HepG2 (cell line): ENCODE measurements around the gene MADD. TPM values are rescaled to one million over a fixed set of nuclear protein-coding genes. Genes with fewer than 3 reads are reported as not detected.

ENCODE experiments used
- ATAC-seq: fragments of 200-7000 bp; cut with Tn5 transposase; 3 replicates; pipeline ENCODE4 v1.9.1; 2020; ENCODE audit warnings: mild to moderate bottlenecking, moderate library complexity
- BruUV-seq: library from RNA; stranded (reverse); fragments of 400-500 nt; replicated peaks from 2 replicates; lab custom pipeline; 2021; lab: Mats Ljungman, UMichigan
- CTCF ChIA-PET: fragments of 300-600 bp; formaldehyde crosslinking; extraction: SDS; loops from one replicate; lab custom pipeline; 2021; ENCODE audit warnings: low total read pairs, inconsistent platforms, low intra/inter-chr PET ratio; lab: Yijun Ruan, JAX
- POLR2A ChIA-PET: fragments of 350-600 bp; sonication (Branson Sonifier 250); formaldehyde crosslinking; loops from one replicate; lab custom pipeline; 2020; ENCODE audit warnings: antibody characterized with exemption, inconsistent platforms; lab: Yijun Ruan, JAX
- DNase-seq: peaks from one replicate; pipeline ENCODE4 v3.0.0-alpha.2; 2015; ENCODE audit warnings: low spot score
- FAIRE-seq: peaks from 3 replicates; lab custom pipeline; 2011; peaks lifted over from hg19 to GRCh38; lab: Jason Lieb, UNC
- H2AFZ ChIP-seq: one replicate; pipeline ENCODE4 v1.6.1; 2011; ENCODE audit warnings: low read length, inconsistent platforms
- H3K27ac ChIP-seq: fragments of 300-600 bp; 3 replicates; pipeline ENCODE4 v1.8.0; 2011; ENCODE audit warnings: mixed run types, mild to moderate bottlenecking, mixed read lengths, low read length, inconsistent platforms; ENCODE audit not compliant: insufficient read depth; ENCODE audit errors: extremely low read length
- H3K27me3 ChIP-seq, 2 experiments: fragments of 200-600 bp in 1 of 2; 2 replicates in 1 of 2; 3 replicates in 1 of 2; pipeline versions ENCODE4 v1.6.0 to v1.8.0; 2011; ENCODE audit warnings: low read length in 2 of 2, mild to moderate bottlenecking in 2 of 2, moderate library complexity in 2 of 2, inconsistent platforms in 1 of 2; ENCODE audit not compliant: insufficient read depth in 2 of 2, control insufficient read depth in 1 of 2
- H3K36me3 ChIP-seq, 2 experiments: fragments of 200-600 bp in 1 of 2; replicated peaks in 1 of 2; 2 replicates in 1 of 2; 3 replicates in 1 of 2; pipeline versions ENCODE4 v1.5.1 to v1.8.0; 2011; ENCODE audit warnings: low read length in 2 of 2, inconsistent platforms in 1 of 2; ENCODE audit not compliant: insufficient read depth in 2 of 2, control insufficient read depth in 1 of 2
- H3K4me1 ChIP-seq: 2 replicates; pipeline ENCODE4 v1.5.1; 2012; ENCODE audit warnings: low read length, inconsistent platforms; ENCODE audit not compliant: insufficient read depth
- H3K4me2 ChIP-seq: 2 replicates; pipeline ENCODE4 v1.6.0; 2011; ENCODE audit warnings: low read depth, low read length, inconsistent platforms
- H3K4me3 ChIP-seq, 3 experiments: fragments of 200-600 bp in 1 of 3; sonication (generic), shearing (Covaris generic) in 1 of 3; replicated peaks in 1 of 3; 2 replicates each; pipeline ENCODE4 v1.5.1; 2011 to 2016; ENCODE audit warnings: low read length in 3 of 3, inconsistent platforms in 2 of 3, low read depth in 2 of 3, mild to moderate bottlenecking in 2 of 3, control low read depth in 1 of 3, mixed read lengths in 1 of 3; ENCODE audit not compliant: insufficient read depth in 1 of 3
- H3K79me2 ChIP-seq: one replicate; pipeline ENCODE4 v1.6.1; 2011; ENCODE audit warnings: low read length, inconsistent platforms; ENCODE audit not compliant: insufficient read depth
- H3K9ac ChIP-seq: 2 replicates; pipeline ENCODE4 v1.6.0; 2011; ENCODE audit warnings: mild to moderate bottlenecking, low read depth, low read length, inconsistent platforms; ENCODE audit not compliant: insufficient read depth
- H3K9me3 ChIP-seq: 2 replicates; pipeline ENCODE4 v1.5.1; 2012; ENCODE audit warnings: mild to moderate bottlenecking, low read length
- H4K20me1 ChIP-seq: 2 replicates; pipeline ENCODE4 v1.6.0; 2011; ENCODE audit warnings: inconsistent platforms, mild to moderate bottlenecking, low read length, moderate library complexity; ENCODE audit not compliant: insufficient read depth
- CREB1 ChIP-seq, 2 experiments: fragments of 450-650 bp in 1 of 2; IDR thresholded peaks; 2 replicates each; pipeline ENCODE4 v1.6.1; 2016 to 2017; ENCODE audit warnings: control low read depth in 1 of 2, mild to moderate bottlenecking in 1 of 2, missing compliant biosample characterization in 1 of 2, missing genetic modification characterization in 1 of 2
- MEIS1 ChIP-seq: sonication (generic); formaldehyde crosslinking; IDR thresholded peaks from 2 replicates; pipeline ENCODE4 v1.9.0; 2021; ENCODE audit warnings: mild to moderate bottlenecking, missing genetic modification reagents, moderate library complexity, borderline replicate concordance
- ZMYM3 ChIP-seq: sonication (generic); formaldehyde crosslinking; IDR thresholded peaks from 2 replicates; pipeline ENCODE4 v1.5.1; 2020; ENCODE audit warnings: mild to moderate bottlenecking, missing genetic modification reagents
- ZNF629 ChIP-seq: sonication (generic); formaldehyde crosslinking; conservative IDR thresholded peaks from 2 replicates; pipeline ENCODE4 v1.5.0; 2020; ENCODE audit warnings: missing genetic modification reagents
- ZNF740 ChIP-seq: sonication (generic); formaldehyde crosslinking; IDR thresholded peaks from 2 replicates; pipeline ENCODE4 v1.4.0; 2020; ENCODE audit warnings: missing genetic modification reagents
- WGBS: methylation state at CpG from one replicate; pipeline ENCODE4 v1.1.6; 2017; ENCODE audit warnings: low lambda C conversion rate; 5-methylcytosine and 5-hydroxymethylcytosine counted together
- in situ Hi-C: cut with HindIII; loops from 2 replicates; pipeline ENCODE4 v1.10.0; 2017; ENCODE audit warnings: low pct_unique_long_range_greater_than_20kb; ENCODE audit not compliant: extremely low pct_ligation_motif_present
- intact Hi-C: fragments of 100-400 bp; cut with micrococcal nuclease; formaldehyde crosslinking; loops from one replicate; pipeline ENCODE4 v1.10.0; 2022; ENCODE audit not compliant: unreplicated experiment
- polyA plus RNA-seq, 8 experiments: library from polyadenylated mRNA; depleted of rRNA in 3 of 8; stranded (reverse) in 7 of 8; unstranded in 1 of 8; fragments of >200 nt; fragmentation: Illumina TruSeq in 4 of 8; extraction: Trizol in 4 of 8; gene quantifications; 2 replicates each; pipeline versions ENCODE4 v1.2.1 to v1.2.3, GENCODE V29; 2011 to 2016; ENCODE audit warnings: low read depth in 4 of 8, missing spikeins in 1 of 8, mixed read lengths in 1 of 8; ENCODE audit not compliant: insufficient read depth in 1 of 8
- total RNA-seq, 5 experiments: library from RNA; depleted of rRNA; stranded (reverse); fragments of >200 nt; fragmentation: Illumina TruSeq; extraction: Trizol; gene quantifications; 2 replicates each; pipeline ENCODE4 v1.2.3, GENCODE V29; 2016; ENCODE audit warnings: low read depth in 1 of 5

The MADD gene
- total and polyA plus RNA-seq, 2 of the 13 experiments (the other 11 are each of a cell fraction or from before 2014, with no cell fraction given): 18.0 to 29.2 TPM

GRCh38 chr11:47353978-47354774, 84.2 kb downstream of the MADD start:
- DNase-seq: no peak
- peak; percentile 6; the same call in 2 of the 3 replicates for ATAC-seq
- H3K36me3 ChIP-seq: no peaks in the 10 kb centered on the region
- peak overlapping the region; percentile 34 for H2AFZ ChIP-seq
- TF ChIP-seq ZMYM3 (0 out of 2 replicates have a peak, but pooled peaks have one; percentile 16), MEIS1 (CRISPR knock-in tag) (no peak), ZNF740 (no peak), ZNF629 (CRISPR knock-in tag) (peak; percentile 71), CREB1 (IDR thresholded peaks at IDR 0.05) (peak; percentile 58; the same call in 1 of the 2 replicates), CREB1 (CRISPR knock-in tag; IDR thresholded peaks at IDR 0.05) (no peak)
- TF ChIP-seq, all 625 proteins: peak for 3
- Histone ChIP-seq H3K27me3 (peaks cover 7 to 34% of the 10 kb centered on the region in 2 experiments; a peak in 3 of 5 replicates), H3K27ac (no peak overlapping the region), H3K9me3 (no peaks in the 10 kb centered on the region), H3K4me2 (peak overlapping the region; percentile 84), H3K79me2 (no peaks in the 10 kb centered on the region), H3K9ac (no peak overlapping the region), H4K20me1 (no peaks in the 10 kb centered on the region), H3K4me1 (peaks cover 64% of the 10 kb centered on the region), H3K4me3 (peak overlapping the region; percentile 54 to 72 (median 66))
- WGBS: 28% methylated on average over 8 of the region's 15 CpGs
- intact Hi-C loops: loop anchor here (2.0 kb wide), 2 partner anchors 85 to 95 kb away; no protein-coding TSS in a partner anchor
- BruUV-seq: no TSS peak
- ChIA-PET CTCF (interaction anchor here (1.8 to 2.3 kb wide), 3 partner anchors 96 to 193 kb away, joined by 10 to 20 read pairs (median 13); partner anchors contain the start of genes ARFGAP2 and NR1H3), POLR2A (interaction anchor here (0.6 kb wide), 1 partner anchor 13 kb away, joined by 3 read pairs; no protein-coding TSS in a partner anchor)
- in situ Hi-C loops: loop anchor here (5.0 kb wide), 1 partner anchor 177 kb away; the partner anchor contains the start of gene ARFGAP2
- FAIRE-seq: no peak
